Loucy (cell line): Measurements from ENCODE around the gene POLD3.

Experiments used
- H2AFZ ChIP-seq: fragments of 200-600 bp; sonication (generic); 2 replicates; pipeline ENCODE4 v1.6.0; 2016; ENCODE audit warnings: antibody characterized with exemption, mild to moderate bottlenecking, low read length, moderate library complexity
- H3F3A ChIP-seq: fragments of 200-600 bp; 2 replicates; pipeline ENCODE4 v1.6.0; 2016; ENCODE audit warnings: antibody characterized with exemption, low read depth, mild to moderate bottlenecking
- H3K27me3 ChIP-seq: fragments of 200-600 bp; sonication (generic); 2 replicates; pipeline ENCODE4 v1.6.1; 2014; ENCODE audit warnings: low read length, mild to moderate bottlenecking; ENCODE audit not compliant: insufficient read depth, poor library complexity, severe bottlenecking
- H3K36me3 ChIP-seq: fragments of 200-600 bp; sonication (generic); 2 replicates; pipeline ENCODE4 v1.6.1; 2016; ENCODE audit warnings: low read length; ENCODE audit not compliant: insufficient read depth
- H3K4me1 ChIP-seq: fragments of 200-600 bp; sonication (generic); 2 replicates; pipeline ENCODE4 v1.5.1; 2014; ENCODE audit warnings: low read length, mild to moderate bottlenecking; ENCODE audit not compliant: insufficient read depth, poor library complexity, severe bottlenecking
- H3K4me2 ChIP-seq: fragments of 200-600 bp; sonication (generic); 2 replicates; pipeline ENCODE4 v1.6.0; 2014; ENCODE audit warnings: antibody characterized with exemption, low read length, low read depth, mild to moderate bottlenecking; ENCODE audit not compliant: poor library complexity, severe bottlenecking
- H3K4me3 ChIP-seq: fragments of 200-600 bp; sonication (generic); 2 replicates; pipeline ENCODE4 v1.5.1; 2014; ENCODE audit warnings: low read length, mild to moderate bottlenecking, mixed read lengths; ENCODE audit not compliant: poor library complexity, severe bottlenecking
- H3K79me2 ChIP-seq: fragments of 200-600 bp; sonication (generic); 2 replicates; pipeline ENCODE4 v1.6.1; 2014; ENCODE audit warnings: low read length; ENCODE audit not compliant: insufficient read depth
- H3K9ac ChIP-seq: fragments of 200-600 bp; sonication (generic); 2 replicates; pipeline ENCODE4 v1.6.0; 2014; ENCODE audit warnings: mild to moderate bottlenecking, low read depth, low read length, moderate library complexity; ENCODE audit not compliant: poor library complexity, severe bottlenecking
- H3K9me2 ChIP-seq: fragments of 200-600 bp; sonication (generic); replicated peaks from 2 replicates; pipeline ENCODE4 v1.6.1; 2016; ENCODE audit warnings: low read depth, low read length, mixed read lengths
- H3K9me3 ChIP-seq: fragments of 200-600 bp; sonication (generic); 2 replicates; pipeline ENCODE4 v1.6.1; 2014; ENCODE audit warnings: mild to moderate bottlenecking, antibody characterized with exemption, low read length, low read depth; ENCODE audit not compliant: insufficient read depth
- H4K20me1 ChIP-seq: fragments of 200-600 bp; sonication (generic); 2 replicates; pipeline ENCODE4 v1.6.0; 2014; ENCODE audit warnings: antibody characterized with exemption, low read length, mild to moderate bottlenecking; ENCODE audit not compliant: insufficient read depth, poor library complexity, severe bottlenecking
- EZH2phosphoT487 ChIP-seq: fragments of 200-600 bp; IDR thresholded peaks from 2 replicates; pipeline ENCODE4 v1.6.1; 2018; ENCODE audit warnings: antibody characterized with exemption, mild to moderate bottlenecking, moderate library complexity, borderline replicate concordance
- TF ChIP-seq, protein P1 (sequence below): fragments of 200-600 bp; sonication (generic); conservative IDR thresholded peaks from 2 replicates; pipeline ENCODE4 v1.5.1; 2014; ENCODE audit warnings: mild to moderate bottlenecking, antibody characterized with exemption, low read length

POLD3 gene

DNA sequence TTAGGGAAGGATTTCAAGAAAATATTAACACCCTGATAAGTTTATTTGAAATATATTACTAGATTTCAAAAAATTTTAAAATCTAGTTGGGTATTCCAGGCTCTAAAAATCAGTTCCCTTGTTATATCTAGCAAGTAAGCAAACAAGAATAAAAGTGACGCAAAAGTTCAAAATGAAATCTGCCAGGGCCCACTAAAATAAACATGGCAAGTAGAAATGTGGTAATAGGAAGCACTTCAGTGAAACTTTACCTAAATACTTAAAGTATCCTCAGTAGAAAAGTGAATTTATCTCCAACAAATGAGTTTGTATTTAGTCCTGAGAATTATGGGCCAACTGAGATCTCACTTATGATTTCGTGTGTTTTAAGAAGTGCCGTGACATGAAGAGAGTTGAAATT lies 23.6 kb downstream of the POLD3 start:
- no peak overlapping the region for H3K4me2 ChIP-seq
- H4K20me1 ChIP-seq = no peaks in the 10 kb centered on the region
- H3K36me3 ChIP-seq = peaks cover 75% of the 10 kb centered on the region
- no peaks in the 10 kb centered on the region for H3K9me2 ChIP-seq
- no peak overlapping the region for H2AFZ ChIP-seq
- no peak for TF ChIP-seq EZH2phosphoT487
- TF ChIP-seq, protein P1, sequence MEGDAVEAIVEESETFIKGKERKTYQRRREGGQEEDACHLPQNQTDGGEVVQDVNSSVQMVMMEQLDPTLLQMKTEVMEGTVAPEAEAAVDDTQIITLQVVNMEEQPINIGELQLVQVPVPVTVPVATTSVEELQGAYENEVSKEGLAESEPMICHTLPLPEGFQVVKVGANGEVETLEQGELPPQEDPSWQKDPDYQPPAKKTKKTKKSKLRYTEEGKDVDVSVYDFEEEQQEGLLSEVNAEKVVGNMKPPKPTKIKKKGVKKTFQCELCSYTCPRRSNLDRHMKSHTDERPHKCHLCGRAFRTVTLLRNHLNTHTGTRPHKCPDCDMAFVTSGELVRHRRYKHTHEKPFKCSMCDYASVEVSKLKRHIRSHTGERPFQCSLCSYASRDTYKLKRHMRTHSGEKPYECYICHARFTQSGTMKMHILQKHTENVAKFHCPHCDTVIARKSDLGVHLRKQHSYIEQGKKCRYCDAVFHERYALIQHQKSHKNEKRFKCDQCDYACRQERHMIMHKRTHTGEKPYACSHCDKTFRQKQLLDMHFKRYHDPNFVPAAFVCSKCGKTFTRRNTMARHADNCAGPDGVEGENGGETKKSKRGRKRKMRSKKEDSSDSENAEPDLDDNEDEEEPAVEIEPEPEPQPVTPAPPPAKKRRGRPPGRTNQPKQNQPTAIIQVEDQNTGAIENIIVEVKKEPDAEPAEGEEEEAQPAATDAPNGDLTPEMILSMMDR = no peak
- no peaks in the 10 kb centered on the region for H3K79me2 ChIP-seq
- H3K4me3 ChIP-seq = no peak overlapping the region
- H3K27me3 ChIP-seq = no peaks in the 10 kb centered on the region
- H3K9ac ChIP-seq = no peak overlapping the region
- no peaks in the 10 kb centered on the region for H3F3A ChIP-seq
- H3K9me3 ChIP-seq = no peaks in the 10 kb centered on the region
- no peaks in the 10 kb centered on the region for H3K4me1 ChIP-seq

DNA sequence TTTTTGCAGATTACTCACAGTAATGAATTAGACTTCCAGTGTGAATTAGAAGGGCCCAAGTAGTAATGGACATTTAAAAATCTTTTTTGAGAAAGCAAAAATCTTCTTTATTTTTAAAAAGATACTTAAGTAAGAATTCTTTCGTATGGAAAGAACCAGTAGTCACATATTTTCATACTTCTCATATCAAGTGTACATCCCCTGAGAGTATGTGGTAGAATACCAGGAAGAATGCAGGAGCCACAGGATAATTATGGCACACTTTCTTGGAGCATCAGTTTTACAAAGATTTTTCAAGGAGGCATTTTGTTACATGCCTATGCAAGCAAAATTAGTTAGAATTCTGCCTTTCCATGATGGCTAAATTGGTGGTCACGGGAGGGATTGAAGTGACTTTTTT lies 28.1 kb downstream of the POLD3 start:
- Histone ChIP-seq H3K36me3 (peaks cover 45% of the 10 kb centered on the region), H3K4me2 (no peak overlapping the region), H3K4me3 (no peak overlapping the region), H3K27me3 (no peaks in the 10 kb centered on the region), H3K4me1 (no peaks in the 10 kb centered on the region), H3K9me3 (no peaks in the 10 kb centered on the region), H4K20me1 (no peaks in the 10 kb centered on the region), H3K9me2 (no peaks in the 10 kb centered on the region), H3F3A (no peaks in the 10 kb centered on the region), H3K79me2 (no peaks in the 10 kb centered on the region), H2AFZ (no peak overlapping the region), H3K9ac (no peak overlapping the region)
- TF ChIP-seq EZH2phosphoT487 = no peak
- TF ChIP-seq, protein P1 = no peak

DNA sequence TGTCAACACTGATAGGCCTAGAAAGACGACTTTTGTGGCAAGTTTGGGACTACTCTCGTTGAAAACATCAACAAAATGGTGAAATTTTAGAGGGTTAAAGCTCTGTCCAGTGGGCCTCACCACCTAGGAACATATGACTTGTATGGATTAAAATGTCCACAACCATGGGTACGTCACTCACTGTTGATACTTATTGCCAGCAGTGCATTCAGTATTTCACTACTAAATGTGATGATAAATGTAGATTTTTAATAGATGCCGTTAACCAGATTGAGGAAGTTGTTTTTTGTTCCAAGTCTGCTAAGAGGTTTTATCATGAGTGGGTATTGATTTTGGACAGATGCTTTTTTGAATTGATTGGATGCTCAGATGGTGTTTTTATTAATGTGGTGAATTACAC lies 33.7 kb downstream of the POLD3 start:
- no peaks in the 10 kb centered on the region for H3K9me3 ChIP-seq
- H3K4me3 ChIP-seq = no peak overlapping the region
- H3K9ac ChIP-seq = no peak overlapping the region
- H3K9me2 ChIP-seq = no peaks in the 10 kb centered on the region
- H3K27me3 ChIP-seq = no peaks in the 10 kb centered on the region
- H4K20me1 ChIP-seq = no peaks in the 10 kb centered on the region
- TF ChIP-seq EZH2phosphoT487 = no peak
- TF ChIP-seq, protein P1 = no peak
- H3K4me2 ChIP-seq = no peak overlapping the region
- H3K36me3 ChIP-seq = peaks cover 45% of the 10 kb centered on the region; the same call in 1 of the 2 replicates
- H3F3A ChIP-seq = no peaks in the 10 kb centered on the region
- no peak overlapping the region for H2AFZ ChIP-seq
- no peaks in the 10 kb centered on the region for H3K4me1 ChIP-seq
- H3K79me2 ChIP-seq = no peaks in the 10 kb centered on the region
